Activated T-helper 1 cell treated with Interleukin-2 at 50 U/mL for 16 hours (primary cell): ENCODE data around the gene KRTAP9-1.
"Not testable (repeated sequence)": the region's sequence is repeated elsewhere in the genome, so short reads cannot be mapped to it uniquely, and the experiment has no call there.

Source experiments
- DNase-seq: peaks from one replicate; pipeline ENCODE4 v3.0.0-alpha.2; 2020; ENCODE audit warnings: low read depth

KRTAP9-1 gene

GRCh38 chr17:41189837-41190318, at the start of gene KRTAP9-1:
Gene KRTAP9-1, plus strand, starts transcription at chr17:41189887. Its CDS starts 0 bp downstream, at chr17:41189887.
- DNase-seq = not testable (repeated sequence)

GRCh38 chr17:41140360-41141131, 49.1 kb upstream of the KRTAP9-1 start, which contains the start of gene KRTAP4-6:
Gene KRTAP4-6, minus strand, starts transcription at chr17:41140544. Its CDS starts 57 bp downstream, at chr17:41140487.
- no peak for DNase-seq

- no peak for DNase-seq
Observed at GRCh38 chr17:41141361-41141760, 48.3 kb upstream of the KRTAP9-1 start.

- no peak for DNase-seq
Observed at GRCh38 chr17:41144846-41145245, 44.8 kb upstream of the KRTAP9-1 start.

GRCh38 chr17:41145261-41145660, 44.4 kb upstream of the KRTAP9-1 start:
- DNase-seq = no peak

GRCh38 chr17:41147531-41148204, 42.0 kb upstream of the KRTAP9-1 start:
- DNase-seq = no peak

- DNase-seq = not testable (repeated sequence)
Observed at GRCh38 chr17:41148971-41149651, 40.6 kb upstream of the KRTAP9-1 start.

GRCh38 chr17:41149652-41149985, 40.1 kb upstream of the KRTAP9-1 start, which contains the start of gene KRTAP4-5:
Gene KRTAP4-5, minus strand, starts transcription at chr17:41149825. Its CDS starts 58 bp downstream, at chr17:41149767.
- no peak for DNase-seq

- no peak for DNase-seq
Observed at GRCh38 chr17:41150026-41150425, 39.7 kb upstream of the KRTAP9-1 start.

- DNase-seq = no peak
Observed at GRCh38 chr17:41151525-41151924, 38.2 kb upstream of the KRTAP9-1 start.

- DNase-seq = no peak
Observed at GRCh38 chr17:41153856-41154255, 35.8 kb upstream of the KRTAP9-1 start.

- not testable (repeated sequence) for DNase-seq
Observed at GRCh38 chr17:41160190-41160589, 29.5 kb upstream of the KRTAP9-1 start.

GRCh38 chr17:41160648-41161047, 29.0 kb upstream of the KRTAP9-1 start, which contains the start of gene KRTAP4-4:
Gene KRTAP4-4, minus strand, starts transcription at chr17:41160748. Its CDS starts 57 bp downstream, at chr17:41160691.
- DNase-seq = no peak

- DNase-seq = no peak
Observed at GRCh38 chr17:41163828-41164227, 25.9 kb upstream of the KRTAP9-1 start.

- DNase-seq = no peak
Observed at GRCh38 chr17:41167561-41167960, 22.1 kb upstream of the KRTAP9-1 start.

GRCh38 chr17:41168121-41168520, 21.6 kb upstream of the KRTAP9-1 start, which contains the start of gene KRTAP4-3:
Gene KRTAP4-3, minus strand, starts transcription at chr17:41168221. Its CDS starts 49 bp downstream, at chr17:41168172.
- no peak for DNase-seq

GRCh38 chr17:41171886-41172285, 17.8 kb upstream of the KRTAP9-1 start:
- no peak for DNase-seq

GRCh38 chr17:41176744-41177387, 12.8 kb upstream of the KRTAP9-1 start:
- no peak for DNase-seq

- DNase-seq = no peak
Observed at GRCh38 chr17:41177727-41178271, 11.9 kb upstream of the KRTAP9-1 start, which contains the start of gene KRTAP4-2. Gene KRTAP4-2, minus strand, starts transcription at chr17:41178221. Its CDS starts 57 bp downstream, at chr17:41178164.

GRCh38 chr17:41178341-41178740, 11.3 kb upstream of the KRTAP9-1 start:
- DNase-seq = no peak
